ENCODE data around the gene FOXRED2.

Gene FOXRED2

DNA sequence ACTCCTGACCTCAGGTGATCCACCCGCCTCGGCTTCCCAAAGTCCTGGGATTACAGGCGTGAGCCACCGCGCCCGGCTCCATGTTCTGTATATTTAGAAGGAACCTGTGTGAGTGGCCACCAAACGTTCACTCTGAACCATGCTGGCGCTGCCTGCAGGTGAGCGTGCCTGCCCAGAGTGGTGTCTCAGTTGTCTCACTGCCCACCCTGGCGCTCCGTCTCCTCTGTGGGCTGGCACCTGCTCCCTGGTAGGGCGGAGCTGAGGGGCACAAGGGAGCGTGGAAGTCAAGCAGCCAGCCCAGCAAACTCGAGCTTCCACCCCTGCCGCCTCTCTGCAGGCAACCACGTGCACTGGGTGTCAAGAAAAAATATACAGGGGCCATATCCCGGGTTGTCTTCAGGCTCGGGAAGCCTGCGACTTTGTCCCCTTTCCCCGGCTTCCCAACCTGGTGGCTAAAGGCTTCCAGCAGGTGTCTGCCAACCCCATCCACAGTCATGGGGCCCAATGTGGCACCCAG is 42.1 kb downstream of the FOXRED2 start:
- no peaks in the 10 kb centered on the region for H3K27me3 ChIP-seq (ENCODE audit: control insufficient read depth in 1 of 2, insufficient read depth in 2 of 2, low read length in 2 of 2)
- H3K36me3 ChIP-seq (ENCODE audit: control insufficient read depth in 1 of 2, insufficient read depth in 2 of 2, low read length in 2 of 2), result peaks cover 7 to 16% of the 10 kb centered on the region in 2 donors
- peak overlapping the region in 1 of 2 donors; percentile 36 for H3K9ac ChIP-seq (ENCODE audit: low read depth in 1 of 2, low read length in 2 of 2)
- H3K27ac ChIP-seq (ENCODE audit: low read depth, low read length), result peak overlapping the region; percentile 64
- H3K4me1 ChIP-seq (ENCODE audit: control insufficient read depth in 1 of 2, insufficient read depth in 2 of 2, low read length in 2 of 2), result peaks cover 13 to 22% of the 10 kb centered on the region in 2 donors
- H3K4me3 ChIP-seq (ENCODE audit: low read depth in 1 of 2, low read length in 2 of 2), result no peak overlapping the region
- H3K9me3 ChIP-seq (ENCODE audit: control insufficient read depth in 1 of 2, low read length in 2 of 2), result no peaks in the 10 kb centered on the region

DNA sequence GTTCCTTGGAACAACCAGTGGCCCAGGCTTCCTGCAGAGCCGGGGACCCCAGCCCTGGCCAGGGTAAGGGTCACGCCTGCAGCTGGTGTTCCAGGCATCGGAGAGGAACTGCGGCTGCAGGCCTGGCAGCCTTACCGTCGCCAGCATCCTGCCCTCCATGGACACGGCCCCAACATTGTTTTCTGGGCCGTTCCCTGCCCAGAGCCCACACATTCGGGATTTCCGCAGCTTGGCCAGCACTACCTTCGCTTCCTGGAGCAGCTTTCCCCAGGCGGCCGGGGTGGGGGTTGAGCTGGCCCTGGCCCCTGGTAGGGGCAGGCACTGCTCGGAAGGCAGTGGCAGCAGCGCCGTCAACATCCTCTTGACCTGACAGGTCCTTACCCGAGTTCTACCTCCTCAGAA is 43.1 kb downstream of the FOXRED2 start:
- H3K9me3 ChIP-seq (ENCODE audit: control insufficient read depth in 1 of 2, low read length in 2 of 2), result no peaks in the 10 kb centered on the region
- no peak overlapping the region for H3K27ac ChIP-seq (ENCODE audit: low read depth, low read length)
- peaks cover 3 to 13% of the 10 kb centered on the region in 2 donors for H3K36me3 ChIP-seq (ENCODE audit: control insufficient read depth in 1 of 2, insufficient read depth in 2 of 2, low read length in 2 of 2)
- peaks cover 13 to 22% of the 10 kb centered on the region in 2 donors for H3K4me1 ChIP-seq (ENCODE audit: control insufficient read depth in 1 of 2, insufficient read depth in 2 of 2, low read length in 2 of 2)
- H3K9ac ChIP-seq (ENCODE audit: low read depth in 1 of 2, low read length in 2 of 2), result no peak overlapping the region
- no peaks in the 10 kb centered on the region for H3K27me3 ChIP-seq (ENCODE audit: control insufficient read depth in 1 of 2, insufficient read depth in 2 of 2, low read length in 2 of 2)
- H3K4me3 ChIP-seq (ENCODE audit: low read depth in 1 of 2, low read length in 2 of 2), result no peak overlapping the region

GRCh38 chr22:36461665-36462649 is 44.9 kb downstream of the FOXRED2 start:
- H3K4me3 ChIP-seq (ENCODE audit: low read depth in 1 of 2, low read length in 2 of 2), result no peak overlapping the region
- peaks cover 0 to 4% of the 10 kb centered on the region in 2 donors for H3K36me3 ChIP-seq (ENCODE audit: control insufficient read depth in 1 of 2, insufficient read depth in 2 of 2, low read length in 2 of 2)
- peak overlapping the region; percentile 53 for H3K27ac ChIP-seq (ENCODE audit: low read depth, low read length)
- H3K9me3 ChIP-seq (ENCODE audit: control insufficient read depth in 1 of 2, low read length in 2 of 2), result no peaks in the 10 kb centered on the region
- H3K9ac ChIP-seq (ENCODE audit: low read depth in 1 of 2, low read length in 2 of 2), result no peak overlapping the region
- peaks cover 13 to 17% of the 10 kb centered on the region in 2 donors for H3K4me1 ChIP-seq (ENCODE audit: control insufficient read depth in 1 of 2, insufficient read depth in 2 of 2, low read length in 2 of 2)
- H3K27me3 ChIP-seq (ENCODE audit: control insufficient read depth in 1 of 2, insufficient read depth in 2 of 2, low read length in 2 of 2), result no peaks in the 10 kb centered on the region

GRCh38 chr22:36460202-36460601 is 46.6 kb downstream of the FOXRED2 start:
- no peaks in the 10 kb centered on the region for H3K9me3 ChIP-seq (ENCODE audit: control insufficient read depth in 1 of 2, low read length in 2 of 2)
- H3K4me1 ChIP-seq (ENCODE audit: control insufficient read depth in 1 of 2, insufficient read depth in 2 of 2, low read length in 2 of 2), result peaks cover 12 to 16% of the 10 kb centered on the region in 2 donors
- H3K9ac ChIP-seq (ENCODE audit: low read depth in 1 of 2, low read length in 2 of 2), result no peak overlapping the region
- no peak overlapping the region for H3K4me3 ChIP-seq (ENCODE audit: low read depth in 1 of 2, low read length in 2 of 2)
- no peaks in the 10 kb centered on the region for H3K36me3 ChIP-seq (ENCODE audit: control insufficient read depth in 1 of 2, insufficient read depth in 2 of 2, low read length in 2 of 2)
- no peak overlapping the region for H3K27ac ChIP-seq (ENCODE audit: low read depth, low read length)
- no peaks in the 10 kb centered on the region for H3K27me3 ChIP-seq (ENCODE audit: control insufficient read depth in 1 of 2, insufficient read depth in 2 of 2, low read length in 2 of 2)

DNA sequence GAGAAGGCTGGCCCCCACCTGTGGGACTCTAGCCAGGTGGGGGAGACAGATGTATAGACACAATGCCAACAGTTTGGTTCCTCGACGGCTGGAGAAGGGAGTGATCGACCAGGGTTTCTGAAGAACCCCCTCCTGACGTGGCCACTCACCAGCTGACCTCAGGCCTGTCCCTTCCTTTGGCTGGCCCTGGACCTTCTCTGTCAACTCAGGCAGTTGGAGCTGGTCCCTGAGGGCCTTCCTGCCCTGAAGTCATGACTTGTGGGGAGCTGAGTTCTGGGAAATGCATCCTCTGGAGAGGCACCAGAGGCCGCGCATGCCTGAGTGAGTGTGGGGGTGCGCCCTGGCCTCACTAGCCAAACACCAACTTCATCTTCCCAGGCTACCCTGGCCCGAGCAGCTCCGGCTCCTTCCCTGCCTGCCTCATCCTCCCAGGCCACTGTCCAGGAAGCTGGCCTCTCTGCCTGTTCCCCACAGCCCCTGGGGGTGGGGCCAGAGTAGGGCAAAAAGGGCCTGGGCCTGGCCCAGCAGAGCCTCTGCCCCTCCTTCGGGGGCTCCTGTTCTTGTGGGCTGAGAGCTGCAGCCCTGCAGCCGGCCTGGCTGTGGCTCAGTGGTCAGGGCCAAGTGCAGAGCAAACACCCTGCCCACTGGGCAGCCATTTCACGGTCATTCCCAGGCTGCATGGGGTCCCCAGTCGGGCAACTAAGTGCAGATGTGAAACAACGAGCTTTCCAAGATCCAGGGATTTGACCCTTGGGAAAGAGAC is 49.0 kb downstream of the FOXRED2 start:
- peaks cover 12 to 24% of the 10 kb centered on the region in 2 donors for H3K4me1 ChIP-seq (ENCODE audit: control insufficient read depth in 1 of 2, insufficient read depth in 2 of 2, low read length in 2 of 2)
- peak overlapping the region; percentile 34 for H3K27ac ChIP-seq (ENCODE audit: low read depth, low read length)
- H3K9ac ChIP-seq (ENCODE audit: low read depth in 1 of 2, low read length in 2 of 2), result no peak overlapping the region
- H3K4me3 ChIP-seq (ENCODE audit: low read depth in 1 of 2, low read length in 2 of 2), result no peak overlapping the region
- no peaks in the 10 kb centered on the region for H3K36me3 ChIP-seq (ENCODE audit: control insufficient read depth in 1 of 2, insufficient read depth in 2 of 2, low read length in 2 of 2)
- H3K9me3 ChIP-seq (ENCODE audit: control insufficient read depth in 1 of 2, low read length in 2 of 2), result no peaks in the 10 kb centered on the region
- no peaks in the 10 kb centered on the region for H3K27me3 ChIP-seq (ENCODE audit: control insufficient read depth in 1 of 2, insufficient read depth in 2 of 2, low read length in 2 of 2)

GRCh38 chr22:36456464-36456845 is 50.4 kb downstream of the FOXRED2 start:
- Histone ChIP-seq H3K9me3 (ENCODE audit: control insufficient read depth in 1 of 2, low read length in 2 of 2) (no peaks in the 10 kb centered on the region), H3K9ac (ENCODE audit: low read depth in 1 of 2, low read length in 2 of 2) (no peak overlapping the region), H3K27me3 (ENCODE audit: control insufficient read depth in 1 of 2, insufficient read depth in 2 of 2, low read length in 2 of 2) (no peaks in the 10 kb centered on the region), H3K4me1 (ENCODE audit: control insufficient read depth in 1 of 2, insufficient read depth in 2 of 2, low read length in 2 of 2) (peaks cover 21 to 34% of the 10 kb centered on the region in 2 donors), H3K4me3 (ENCODE audit: low read depth in 1 of 2, low read length in 2 of 2) (no peak overlapping the region), H3K36me3 (ENCODE audit: control insufficient read depth in 1 of 2, insufficient read depth in 2 of 2, low read length in 2 of 2) (no peaks in the 10 kb centered on the region), H3K27ac (ENCODE audit: low read depth, low read length) (no peak overlapping the region)

DNA sequence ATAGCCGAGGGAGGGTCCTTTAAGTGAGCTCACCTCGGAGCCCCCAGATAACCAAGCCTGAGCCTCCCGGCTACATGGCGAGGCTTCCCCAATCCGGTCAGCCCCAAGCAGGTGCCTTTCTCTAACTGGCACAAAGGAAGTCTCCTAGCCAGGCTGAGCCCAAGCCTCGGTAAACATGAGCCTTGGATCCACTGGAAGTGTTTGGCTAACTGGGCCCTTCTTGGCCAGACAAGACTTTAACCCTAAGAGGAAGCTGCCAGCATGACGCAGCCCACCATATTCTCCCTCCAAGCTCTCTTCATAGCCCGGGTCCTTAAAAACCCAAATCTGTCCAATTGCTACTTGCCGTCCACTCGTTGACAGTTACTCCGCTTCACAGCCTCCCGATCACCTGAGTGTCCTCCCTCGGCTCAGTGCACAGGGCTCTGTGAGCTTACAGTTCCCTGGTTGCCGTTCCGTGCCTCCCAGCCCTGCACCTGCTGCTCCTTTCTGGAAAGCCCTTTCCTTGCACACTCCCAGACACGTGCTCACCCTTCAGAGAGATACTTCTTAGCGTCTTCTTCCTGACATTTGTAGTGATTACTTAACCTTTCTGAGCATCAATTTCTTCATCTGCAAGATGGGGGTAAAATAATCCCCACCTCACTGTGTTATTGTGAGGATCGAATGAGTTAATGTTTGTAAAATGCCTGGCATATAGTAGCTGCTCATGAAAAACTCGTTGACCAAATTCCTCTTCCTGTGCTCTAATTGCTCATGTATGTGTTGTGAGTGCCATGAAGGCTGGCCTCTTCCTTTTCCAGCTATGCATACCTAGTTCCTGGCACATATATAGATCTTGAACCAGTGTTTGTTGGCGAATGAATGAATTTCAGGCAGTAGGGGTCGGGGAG is 51.0 kb downstream of the FOXRED2 start:
- no peaks in the 10 kb centered on the region for H3K36me3 ChIP-seq (ENCODE audit: control insufficient read depth in 1 of 2, insufficient read depth in 2 of 2, low read length in 2 of 2)
- H3K4me1 ChIP-seq (ENCODE audit: control insufficient read depth in 1 of 2, insufficient read depth in 2 of 2, low read length in 2 of 2), result peaks cover 21 to 39% of the 10 kb centered on the region in 2 donors
- peak overlapping the region; percentile 70 to 82 for H3K4me3 ChIP-seq (ENCODE audit: low read depth in 1 of 2, low read length in 2 of 2)
- no peaks in the 10 kb centered on the region for H3K9me3 ChIP-seq (ENCODE audit: control insufficient read depth in 1 of 2, low read length in 2 of 2)
- no peaks in the 10 kb centered on the region for H3K27me3 ChIP-seq (ENCODE audit: control insufficient read depth in 1 of 2, insufficient read depth in 2 of 2, low read length in 2 of 2)
- peak overlapping the region; percentile 81 for H3K27ac ChIP-seq (ENCODE audit: low read depth, low read length)
- H3K9ac ChIP-seq (ENCODE audit: low read depth in 1 of 2, low read length in 2 of 2), result peak overlapping the region; percentile 88 to 91

DNA sequence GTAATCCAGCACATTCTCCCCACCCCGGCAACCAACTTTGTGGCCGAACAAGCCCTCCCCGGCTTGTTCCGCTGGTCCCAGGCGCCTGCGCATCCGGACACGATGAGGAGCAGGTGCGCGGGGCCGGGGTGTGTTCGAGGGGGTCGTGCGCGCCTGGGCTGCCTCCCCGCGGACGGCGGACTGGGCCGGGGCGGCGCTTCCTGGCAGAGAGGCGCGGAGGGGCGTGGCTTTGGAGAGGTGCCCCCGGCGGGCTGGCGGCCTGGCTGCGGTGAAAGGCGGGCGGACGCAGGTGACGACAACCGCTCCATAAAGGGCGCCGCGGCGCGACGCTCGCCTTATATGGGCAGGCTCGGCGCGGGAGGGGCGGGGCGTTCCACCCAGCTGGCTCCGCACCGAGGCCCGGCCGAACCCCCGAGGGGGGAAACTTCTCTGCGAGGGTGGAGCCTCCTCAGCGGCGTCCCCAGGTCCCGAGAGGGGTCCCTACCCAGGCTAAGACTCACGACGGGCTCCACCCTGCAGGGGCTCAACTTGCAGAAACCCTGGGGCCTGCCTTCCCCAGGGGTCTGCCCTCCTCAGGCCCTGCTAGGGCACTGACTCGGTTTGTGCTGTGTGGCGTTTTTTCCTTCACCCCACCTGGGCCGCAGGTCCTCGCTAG is 51.8 kb downstream of the FOXRED2 start:
- no peaks in the 10 kb centered on the region for H3K9me3 ChIP-seq (ENCODE audit: control insufficient read depth in 1 of 2, low read length in 2 of 2)
- no peaks in the 10 kb centered on the region for H3K27me3 ChIP-seq (ENCODE audit: control insufficient read depth in 1 of 2, insufficient read depth in 2 of 2, low read length in 2 of 2)
- peak overlapping the region; percentile 88 to 91 for H3K9ac ChIP-seq (ENCODE audit: low read depth in 1 of 2, low read length in 2 of 2)
- H3K27ac ChIP-seq (ENCODE audit: low read depth, low read length), result peak overlapping the region; percentile 94
- H3K4me3 ChIP-seq (ENCODE audit: low read depth in 1 of 2, low read length in 2 of 2), result peak overlapping the region; percentile 70 to 82
- H3K36me3 ChIP-seq (ENCODE audit: control insufficient read depth in 1 of 2, insufficient read depth in 2 of 2, low read length in 2 of 2), result no peaks in the 10 kb centered on the region
- peaks cover 21 to 39% of the 10 kb centered on the region in 2 donors for H3K4me1 ChIP-seq (ENCODE audit: control insufficient read depth in 1 of 2, insufficient read depth in 2 of 2, low read length in 2 of 2)

- no peak overlapping the region for H3K4me3 ChIP-seq (ENCODE audit: low read depth in 1 of 2, low read length in 2 of 2)
- H3K36me3 ChIP-seq (ENCODE audit: control insufficient read depth in 1 of 2, insufficient read depth in 2 of 2, low read length in 2 of 2), result no peaks in the 10 kb centered on the region
- no peaks in the 10 kb centered on the region for H3K27me3 ChIP-seq (ENCODE audit: control insufficient read depth in 1 of 2, insufficient read depth in 2 of 2, low read length in 2 of 2)
- H3K4me1 ChIP-seq (ENCODE audit: control insufficient read depth in 1 of 2, insufficient read depth in 2 of 2, low read length in 2 of 2), result peaks cover 26 to 50% of the 10 kb centered on the region in 2 donors
- H3K9ac ChIP-seq (ENCODE audit: low read depth in 1 of 2, low read length in 2 of 2), result peak overlapping the region in 1 of 2 donors; percentile 43
- no peak overlapping the region for H3K27ac ChIP-seq (ENCODE audit: low read depth, low read length)
- no peaks in the 10 kb centered on the region for H3K9me3 ChIP-seq (ENCODE audit: control insufficient read depth in 1 of 2, low read length in 2 of 2)
These were observed 52.9 kb downstream of the FOXRED2 start for GRCh38 chr22:36453855-36454378.
